ENCODE measurements around the gene XG. TPM values are rescaled to one million over a fixed set of nuclear protein-coding genes. Genes with fewer than 3 reads are reported as not detected.
A peak's percentile ranks its signal among the peaks of the same experiment; 100 is the strongest.
"Not testable (repeated sequence)": the region's sequence is repeated elsewhere in the genome, so short reads cannot be mapped to it uniquely, and the experiment has no call there.

The XG gene
- total and polyA plus RNA-seq, 5 donors: 0.43 to 1.6 (median 1.0) TPM

- H3K27ac ChIP-seq (ENCODE audit: low read length); H3K4me1 ChIP-seq (ENCODE audit: control insufficient read depth, insufficient read depth, low read length); H3K27me3 ChIP-seq (ENCODE audit: control insufficient read depth, insufficient read depth); H3K9me3 ChIP-seq (ENCODE audit: control insufficient read depth, low read length); DNase-seq; ATAC-seq; H3K4me3 ChIP-seq (ENCODE audit: low read length); intact Hi-C loops (cut with DNase I): not testable (repeated sequence)
- WGBS: 86% methylated on average over 19 of the region's 19 CpGs
Measured at GRCh38 chrX:2764766-2765548, 13.1 kb downstream of the XG start.

- Histone ChIP-seq H3K27ac (ENCODE audit: low read length) (no peak overlapping the region), H3K4me3 (ENCODE audit: low read length) (no peak overlapping the region), H3K4me1 (ENCODE audit: control insufficient read depth, insufficient read depth, low read length) (peaks cover 2% of the 10 kb centered on the region), H3K9me3 (ENCODE audit: control insufficient read depth, low read length) (no peaks in the 10 kb centered on the region), H3K27me3 (ENCODE audit: control insufficient read depth, insufficient read depth) (no peaks in the 10 kb centered on the region)
- intact Hi-C loops (cut with DNase I): no loop called here
- ATAC-seq (no peak), DNase-seq (no peak)
- WGBS: 84% methylated on average over 5 of the region's 5 CpGs
Measured at GRCh38 chrX:2765549-2765830, 13.7 kb downstream of the XG start.

- DNase-seq (no peak), ATAC-seq (no peak)
- Histone ChIP-seq H3K27ac (ENCODE audit: low read length) (no peak overlapping the region), H3K27me3 (ENCODE audit: control insufficient read depth, insufficient read depth) (no peaks in the 10 kb centered on the region), H3K4me1 (ENCODE audit: control insufficient read depth, insufficient read depth, low read length) (no peaks in the 10 kb centered on the region), H3K9me3 (ENCODE audit: control insufficient read depth, low read length) (no peaks in the 10 kb centered on the region), H3K4me3 (ENCODE audit: low read length) (no peak overlapping the region)
- intact Hi-C loops (cut with DNase I): no loop called here
- WGBS: 89% methylated on average over 11 of the region's 11 CpGs
Measured at GRCh38 chrX:2766906-2767305, 15.1 kb downstream of the XG start.

GRCh38 chrX:2767631-2768455 lies 16.0 kb downstream of the XG start:
- Histone ChIP-seq H3K4me3 (ENCODE audit: low read length) (no peak overlapping the region), H3K9me3 (ENCODE audit: control insufficient read depth, low read length) (no peaks in the 10 kb centered on the region), H3K27me3 (ENCODE audit: control insufficient read depth, insufficient read depth) (no peaks in the 10 kb centered on the region), H3K4me1 (ENCODE audit: control insufficient read depth, insufficient read depth, low read length) (no peaks in the 10 kb centered on the region), H3K27ac (ENCODE audit: low read length) (no peak overlapping the region)
- DNase-seq (peak; percentile 33 to 56 (median 53)), ATAC-seq (peak in 1 of 2 donors; percentile 59)
- 50% methylated on average over 25 of the region's 25 CpGs for WGBS
- intact Hi-C loops (cut with DNase I): no loop called here

GRCh38 chrX:2769615-2770014 lies 17.8 kb downstream of the XG start:
- no peak overlapping the region for H3K4me3 ChIP-seq (ENCODE audit: low read length)
- intact Hi-C loops (cut with DNase I): no loop called here
- no peaks in the 10 kb centered on the region for H3K9me3 ChIP-seq (ENCODE audit: control insufficient read depth, low read length)
- H3K27me3 ChIP-seq (ENCODE audit: control insufficient read depth, insufficient read depth): no peaks in the 10 kb centered on the region
- H3K4me1 ChIP-seq (ENCODE audit: control insufficient read depth, insufficient read depth, low read length): no peaks in the 10 kb centered on the region
- WGBS: 89% methylated on average over 1 of the region's 1 CpG
- no peak overlapping the region for H3K27ac ChIP-seq (ENCODE audit: low read length)
- no peak for DNase-seq
- no peak for ATAC-seq

GRCh38 chrX:2773166-2774055 lies 21.6 kb downstream of the XG start:
- ATAC-seq: not testable (repeated sequence)

GRCh38 chrX:2774057-2774456 lies 22.2 kb downstream of the XG start:
- H3K4me1 ChIP-seq (ENCODE audit: control insufficient read depth, insufficient read depth, low read length): no peaks in the 10 kb centered on the region
- DNase-seq (no peak), ATAC-seq (no peak)
- H3K4me3 ChIP-seq (ENCODE audit: low read length): no peak overlapping the region
- WGBS: 83% methylated on average over 5 of the region's 5 CpGs
- H3K27ac ChIP-seq (ENCODE audit: low read length): no peak overlapping the region
- H3K9me3 ChIP-seq (ENCODE audit: control insufficient read depth, low read length): no peaks in the 10 kb centered on the region
- no peaks in the 10 kb centered on the region for H3K27me3 ChIP-seq (ENCODE audit: control insufficient read depth, insufficient read depth)
- intact Hi-C loops (cut with DNase I): no loop called here

More at GRCh38 chrX:2773166-2774055, 21.6 kb downstream of the XG start:
- H3K9me3 ChIP-seq (ENCODE audit: control insufficient read depth, low read length); intact Hi-C loops (cut with DNase I); H3K4me3 ChIP-seq (ENCODE audit: low read length); H3K27me3 ChIP-seq (ENCODE audit: control insufficient read depth, insufficient read depth); DNase-seq; H3K4me1 ChIP-seq (ENCODE audit: control insufficient read depth, insufficient read depth, low read length); H3K27ac ChIP-seq (ENCODE audit: low read length): not testable (repeated sequence)
- 82% methylated on average over 8 of the region's 10 CpGs for WGBS

GRCh38 chrX:2774776-2775175 lies 22.9 kb downstream of the XG start:
- WGBS: 96% methylated on average over 3 of the region's 3 CpGs
- intact Hi-C loops (cut with DNase I): no loop called here
- Histone ChIP-seq H3K4me1 (ENCODE audit: control insufficient read depth, insufficient read depth, low read length) (no peaks in the 10 kb centered on the region), H3K27ac (ENCODE audit: low read length) (no peak overlapping the region), H3K27me3 (ENCODE audit: control insufficient read depth, insufficient read depth) (no peaks in the 10 kb centered on the region), H3K4me3 (ENCODE audit: low read length) (no peak overlapping the region), H3K9me3 (ENCODE audit: control insufficient read depth, low read length) (no peaks in the 10 kb centered on the region)
- ATAC-seq (no peak), DNase-seq (no peak)

- intact Hi-C loops (cut with DNase I); H3K9me3 ChIP-seq (ENCODE audit: control insufficient read depth, low read length); H3K4me3 ChIP-seq (ENCODE audit: low read length); H3K27me3 ChIP-seq (ENCODE audit: control insufficient read depth, insufficient read depth); DNase-seq; ATAC-seq; H3K4me1 ChIP-seq (ENCODE audit: control insufficient read depth, insufficient read depth, low read length); H3K27ac ChIP-seq (ENCODE audit: low read length): not testable (repeated sequence)
- 69% methylated on average over 12 of the region's 12 CpGs for WGBS
Measured at GRCh38 chrX:2780472-2781225, 28.8 kb downstream of the XG start.

GRCh38 chrX:2781226-2781571 lies 29.4 kb downstream of the XG start:
- intact Hi-C loops (cut with DNase I): no loop called here
- no peaks in the 10 kb centered on the region for H3K27me3 ChIP-seq (ENCODE audit: control insufficient read depth, insufficient read depth)
- ATAC-seq (no peak), DNase-seq (no peak)
- no peaks in the 10 kb centered on the region for H3K9me3 ChIP-seq (ENCODE audit: control insufficient read depth, low read length)
- no peak overlapping the region for H3K4me3 ChIP-seq (ENCODE audit: low read length)
- 82% methylated on average over 1 of the region's 1 CpG for WGBS
- H3K4me1 ChIP-seq (ENCODE audit: control insufficient read depth, insufficient read depth, low read length): no peaks in the 10 kb centered on the region
- H3K27ac ChIP-seq (ENCODE audit: low read length): no peak overlapping the region

Data from right cardiac atrium (tissue), 5 donors.